WTC11 (cell line): ENCODE results near the gene PPP1R3D. TPM values are rescaled to one million over a fixed set of nuclear protein-coding genes. Genes with fewer than 3 reads are reported as not detected.
A peak's percentile ranks its signal among the peaks of the same experiment; 100 is the strongest.

ENCODE experiments used
- ATAC-seq: fragments of 200-7000 bp; cut with Tn5 transposase; 2 replicates; pipeline ENCODE4 v1.10.0; 2021; ENCODE audit warnings: mild to moderate bottlenecking, moderate library complexity
- CTCF ChIA-PET: fragments of 300-600 bp; sonication (Branson Sonifier 250); formaldehyde crosslinking; loops from one replicate; lab custom pipeline; 2021; ENCODE audit warnings: antibody characterized with exemption; lab: Charles Lee
- POLR2A ChIA-PET: fragments of 350-600 bp; sonication (Branson Sonifier 250); formaldehyde crosslinking; loops from one replicate; lab custom pipeline; 2021; ENCODE audit warnings: antibody characterized with exemption; lab: Charles Lee
- DNase-seq: peaks from one replicate; pipeline ENCODE4 v3.0.0; 2021; ENCODE audit warnings: low spot score
- H3K27ac Mint-ChIP-seq: 2 replicates; pipeline ENCODE4 v1.8.0; 2021; ENCODE audit warnings: mixed read lengths
- H3K27me3 Mint-ChIP-seq: 2 replicates; pipeline ENCODE4 v1.8.0; 2021; ENCODE audit warnings: low read depth, mild to moderate bottlenecking, moderate library complexity, mixed read lengths
- H3K36me3 Mint-ChIP-seq: 2 replicates; pipeline ENCODE4 v1.8.0; 2021; ENCODE audit warnings: mixed read lengths
- H3K4me1 Mint-ChIP-seq: 2 replicates; pipeline ENCODE4 v1.8.0; 2022; ENCODE audit warnings: mixed read lengths
- H3K4me3 Mint-ChIP-seq: 2 replicates; pipeline ENCODE4 v1.8.0; 2021; ENCODE audit warnings: mild to moderate bottlenecking, moderate library complexity, mixed read lengths
- H3K9me3 Mint-ChIP-seq: 2 replicates; pipeline ENCODE4 v1.8.0; 2021; ENCODE audit warnings: mixed read lengths
- ATF3 ChIP-seq: sonication (generic); formaldehyde crosslinking; conservative IDR thresholded peaks from 2 replicates; pipeline ENCODE4 v1.8.1; 2022; ENCODE audit warnings: mild to moderate bottlenecking, missing genetic modification reagents
- CBFB ChIP-seq: sonication (generic); formaldehyde crosslinking; IDR thresholded peaks from 2 replicates; pipeline ENCODE4 v1.8.1; 2022; ENCODE audit warnings: mild to moderate bottlenecking, low read depth, missing genetic modification reagents
- E2F5 ChIP-seq: sonication (generic); formaldehyde crosslinking; IDR thresholded peaks from 2 replicates; pipeline ENCODE4 v1.8.1; 2022; ENCODE audit warnings: mild to moderate bottlenecking, moderate library complexity, missing genetic modification reagents
- ELF4 ChIP-seq: sonication (generic); formaldehyde crosslinking; IDR thresholded peaks from 2 replicates; pipeline ENCODE4 v1.8.1; 2022; ENCODE audit warnings: low read depth, mild to moderate bottlenecking, moderate library complexity, missing genetic modification reagents
- EMX1 ChIP-seq: fragments of 250-450 bp; sonication (Bioruptor Pico); IDR thresholded peaks from 2 replicates; pipeline ENCODE4 v1.8.0; 2021; ENCODE audit warnings: mild to moderate bottlenecking
- FOXJ3 ChIP-seq: sonication (generic); formaldehyde crosslinking; IDR thresholded peaks from 2 replicates; pipeline ENCODE4 v1.9.0; 2021; ENCODE audit warnings: missing genetic modification reagents, mild to moderate bottlenecking, borderline replicate concordance
- FOXP1 ChIP-seq: sonication (generic); formaldehyde crosslinking; IDR thresholded peaks from 2 replicates; pipeline ENCODE4 v1.8.0; 2022; ENCODE audit warnings: missing genetic modification reagents, mild to moderate bottlenecking, moderate library complexity, borderline replicate concordance
- PRDM15 ChIP-seq: sonication (generic); formaldehyde crosslinking; IDR thresholded peaks from 2 replicates; pipeline ENCODE4 v1.8.0; 2022; ENCODE audit warnings: missing genetic modification reagents
- PREB ChIP-seq: sonication (generic); formaldehyde crosslinking; IDR thresholded peaks from 2 replicates; pipeline ENCODE4 v1.8.1; 2022; ENCODE audit warnings: mild to moderate bottlenecking, missing genetic modification reagents, moderate library complexity, borderline replicate concordance
- PRRX2 ChIP-seq: fragments of 250-450 bp; sonication (Bioruptor Pico); IDR thresholded peaks from 2 replicates; pipeline ENCODE4 v1.8.0; 2021; ENCODE audit warnings: mild to moderate bottlenecking
- RORB ChIP-seq: fragments of 250-450 bp; sonication (Bioruptor Pico); IDR thresholded peaks from 2 replicates; pipeline ENCODE4 v1.9.0; 2021; ENCODE audit warnings: mild to moderate bottlenecking
- SOX15 ChIP-seq: fragments of 250-450 bp; sonication (Bioruptor Pico); IDR thresholded peaks from 2 replicates; pipeline ENCODE4 v1.9.0; 2021; ENCODE audit warnings: mild to moderate bottlenecking
- TEAD1 ChIP-seq: sonication (generic); formaldehyde crosslinking; IDR thresholded peaks from 2 replicates; pipeline ENCODE4 v1.8.0; 2022; ENCODE audit warnings: mild to moderate bottlenecking, missing genetic modification reagents
- TP53 ChIP-seq: sonication (generic); formaldehyde crosslinking; IDR thresholded peaks from 2 replicates; pipeline ENCODE4 v1.8.1; 2023; ENCODE audit warnings: mild to moderate bottlenecking, missing genetic modification reagents
- ZNF138 ChIP-seq: sonication (generic); formaldehyde crosslinking; conservative IDR thresholded peaks from 2 replicates; pipeline ENCODE4 v1.8.1; 2022; ENCODE audit warnings: mild to moderate bottlenecking, moderate library complexity, missing genetic modification reagents
- ZNF281 ChIP-seq: sonication (generic); formaldehyde crosslinking; IDR thresholded peaks from 2 replicates; pipeline ENCODE4 v1.8.0; 2023; ENCODE audit warnings: mild to moderate bottlenecking, missing genetic modification reagents
- ZNF317 ChIP-seq: sonication (generic); formaldehyde crosslinking; IDR thresholded peaks from 2 replicates; pipeline ENCODE4 v1.8.1; 2023; ENCODE audit warnings: low read depth, mild to moderate bottlenecking, moderate library complexity, missing genetic modification reagents, borderline replicate concordance
- ZNF532 ChIP-seq: fragments of 250-450 bp; sonication (Bioruptor Pico); IDR thresholded peaks from 2 replicates; pipeline ENCODE4 v1.9.0; 2021; ENCODE audit warnings: mild to moderate bottlenecking, borderline replicate concordance
- ZNF671 ChIP-seq: fragments of 250-450 bp; sonication (Bioruptor Pico); IDR thresholded peaks from 2 replicates; pipeline ENCODE4 v1.8.0; 2021; ENCODE audit warnings: mild to moderate bottlenecking
- total RNA-seq: library from RNA; stranded (reverse); gene quantifications from 3 replicates; pipeline ENCODE4 v1.2.3, GENCODE V29; 2021

PPP1R3D gene
- total RNA-seq, 1 experiment from 2014 or later: 2.4 TPM

- no peak for TF ChIP-seq ZNF138 (CRISPR knock-in tag)
Measured at GRCh38 chr20:59955131-59955796, 15.2 kb upstream of the PPP1R3D start (continued).

- Mint-ChIP-seq H3K4me1 (peaks cover 6% of the 10 kb centered on the region), H3K9me3 (no peaks in the 10 kb centered on the region), H3K27me3 (peaks cover 8% of the 10 kb centered on the region), H3K36me3 (no peaks in the 10 kb centered on the region; the same call in 1 of the 2 replicates), H3K4me3 (no peak overlapping the region)
- DNase-seq: no peak
- TF ChIP-seq E2F5 (CRISPR knock-in tag) (no peak), FOXP1 (CRISPR knock-in tag) (no peak), ZNF532 (CRISPR knock-in tag) (no peak), EMX1 (CRISPR knock-in tag) (no peak), ZNF671 (CRISPR knock-in tag) (no peak), ELF4 (CRISPR knock-in tag) (no peak), RORB (CRISPR knock-in tag) (no peak), ZNF281 (no peak), TP53 (no peak), ATF3 (no peak), CBFB (CRISPR knock-in tag) (no peak), PRDM15 (CRISPR knock-in tag) (no peak), ZNF317 (CRISPR knock-in tag) (no peak), TEAD1 (CRISPR knock-in tag) (no peak), SOX15 (CRISPR knock-in tag) (no peak), PRRX2 (CRISPR knock-in tag) (no peak), PREB (no peak), FOXJ3 (CRISPR knock-in tag) (no peak)
- TF ChIP-seq, all 79 proteins: peak for 0
- CTCF ChIA-PET: interaction anchor here (1.1 to 2.7 kb wide), 9 partner anchors 9 to 103 kb away, joined by 4 to 13 read pairs (median 8); partner anchors contain the start of genes FAM217B, PPP1R3D and SYCP2
- POLR2A ChIA-PET: no interaction called here
- H3K27ac Mint-ChIP-seq: peak overlapping the region; percentile 49; the same call in 1 of the 2 replicates
- ATAC-seq: no peak
Measured at GRCh38 chr20:59954718-59955117, 14.6 kb upstream of the PPP1R3D start.
